ENCODE measurements around the gene TSSK6.

TSSK6 gene

GRCh38 chr19:19535311-19536191 lies 20.2 kb upstream of the TSSK6 start:
- Histone ChIP-seq H3K27ac (no peak overlapping the region), H3K36me3 (peaks cover 0 to 7% (median 0%) of the 10 kb centered on the region in 3 donors), H3K4me3 (no peak overlapping the region), H3K27me3 (peaks cover 0 to 30% of the 10 kb centered on the region in 2 donors), H3K4me1 (peaks cover 0 to 37% (median 28%) of the 10 kb centered on the region in 4 donors), H3K9me3 (no peaks in the 10 kb centered on the region)
- TF ChIP-seq CTCF (IDR thresholded peaks at IDR 0.05): no peak
- intact Hi-C loops (cut with DNase I; ENCODE audit: low total_unique reads): loop anchor here (10.0 kb wide), 1 partner anchor 419 kb away; no protein-coding TSS in a partner anchor
- no peak for DNase-seq

GRCh38 chr19:19534556-19535265 lies 19.4 kb upstream of the TSSK6 start:
- Histone ChIP-seq H3K4me1 (peaks cover 0 to 30% (median 20%) of the 10 kb centered on the region in 4 donors), H3K36me3 (peaks cover 0 to 14% (median 0%) of the 10 kb centered on the region in 3 donors), H3K27me3 (peaks cover 0 to 21% of the 10 kb centered on the region in 2 donors), H3K4me3 (no peak overlapping the region), H3K9me3 (no peaks in the 10 kb centered on the region), H3K27ac (no peak overlapping the region)
- TF ChIP-seq CTCF (IDR thresholded peaks at IDR 0.05): no peak
- intact Hi-C loops (cut with DNase I; ENCODE audit: low total_unique reads): loop anchor here (5.0 to 10.0 kb wide), 2 partner anchors 108 to 420 kb away; partner anchors contain the start of gene GMIP
- no peak for DNase-seq

GRCh38 chr19:19533841-19534240 lies 18.5 kb upstream of the TSSK6 start:
- intact Hi-C loops (cut with DNase I; ENCODE audit: low total_unique reads): loop anchor here (5.0 to 10.0 kb wide), 2 partner anchors 108 to 421 kb away; partner anchors contain the start of gene GMIP

GRCh38 chr19:19532806-19533701 lies 17.7 kb upstream of the TSSK6 start:
- no peak for DNase-seq
- TF ChIP-seq CTCF (IDR thresholded peaks at IDR 0.05): no peak
- H3K4me1 ChIP-seq: peaks cover 0 to 25% (median 17%) of the 10 kb centered on the region in 4 donors
- intact Hi-C loops (cut with DNase I; ENCODE audit: low total_unique reads): loop anchor here (5.0 to 10.0 kb wide), 2 partner anchors 109 to 422 kb away; partner anchors contain the start of gene GMIP
- peaks cover under 1 to 31% (median under 1%) of the 10 kb centered on the region in 3 donors for H3K36me3 ChIP-seq
- H3K4me3 ChIP-seq: no peak overlapping the region
- no peak overlapping the region for H3K27ac ChIP-seq
- peaks cover 0 to 8% of the 10 kb centered on the region in 2 donors for H3K27me3 ChIP-seq
- H3K9me3 ChIP-seq: no peaks in the 10 kb centered on the region

More at GRCh38 chr19:19533841-19534240, 18.5 kb upstream of the TSSK6 start:
- H3K27ac ChIP-seq: no peak overlapping the region
- peaks cover 0 to 31% (median 22%) of the 10 kb centered on the region in 4 donors for H3K4me1 ChIP-seq
- H3K27me3 ChIP-seq: peaks cover 0 to 15% of the 10 kb centered on the region in 2 donors
- H3K9me3 ChIP-seq: no peaks in the 10 kb centered on the region
- no peak for TF ChIP-seq CTCF (IDR thresholded peaks at IDR 0.05)
- H3K4me3 ChIP-seq: no peak overlapping the region
- peaks cover 0 to 23% (median 0%) of the 10 kb centered on the region in 3 donors for H3K36me3 ChIP-seq
- DNase-seq: no peak
